Measurements from ENCODE around the gene NRSN1. TPM values are rescaled to one million over a fixed set of nuclear protein-coding genes. Genes with fewer than 3 reads are reported as not detected.

Gene NRSN1
- total RNA-seq, 1 experiment from 2014 or later: not detected

Other genes starting within 250 kb of the NRSN1 start
- 0.10 and 0.20 TPM in 2 replicates for gene DCDC2, start 231.8 kb downstream of the NRSN1 start, total RNA-seq (2014; rRNA removed; shearing (Covaris generic))

All from M059J (cell line).